Measurements from ENCODE around the gene FRYL.

FRYL gene

DNA sequence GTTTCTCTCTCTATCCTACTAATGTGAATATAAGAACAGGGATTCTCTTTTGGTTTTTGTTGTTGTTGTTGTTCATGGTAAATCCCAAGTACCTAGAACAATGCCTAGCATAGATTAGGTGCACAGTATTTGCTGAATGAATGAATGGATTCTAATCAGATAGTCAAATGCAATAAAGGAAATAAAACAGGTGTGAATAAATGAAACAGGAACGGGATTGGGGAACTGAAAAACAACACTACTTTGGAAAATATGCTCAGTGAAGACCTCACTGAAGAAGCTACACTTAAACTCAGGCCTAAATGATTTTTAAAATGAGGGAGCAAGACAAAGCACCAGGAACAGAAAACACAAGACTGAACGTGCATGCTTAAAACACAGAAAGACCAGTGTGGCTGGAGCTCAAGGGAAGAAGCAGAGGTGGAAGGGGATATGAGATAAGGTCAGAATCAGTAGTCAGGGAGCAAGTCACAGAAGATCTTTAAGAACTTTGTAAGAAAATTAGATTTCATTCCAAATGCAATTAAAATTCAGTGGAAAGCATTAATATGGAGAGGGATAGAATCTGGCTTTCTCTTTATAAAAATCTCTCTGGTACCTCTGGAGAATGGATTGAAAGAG lies 145.3 kb downstream of the FRYL start:
- peak; percentile 54 for FAIRE-seq
- no peak for DNase-seq (ENCODE audit: insufficient read length, low spot score)

- FAIRE-seq (no peak), DNase-seq (ENCODE audit: insufficient read length, low spot score) (no peak)
These were observed 146.4 kb downstream of the FRYL start for GRCh38 chr4:48633657-48634056.

GRCh38 chr4:48629458-48629857 lies 150.6 kb downstream of the FRYL start:
- DNase-seq (ENCODE audit: insufficient read length, low spot score) (no peak), FAIRE-seq (no peak)

DNA sequence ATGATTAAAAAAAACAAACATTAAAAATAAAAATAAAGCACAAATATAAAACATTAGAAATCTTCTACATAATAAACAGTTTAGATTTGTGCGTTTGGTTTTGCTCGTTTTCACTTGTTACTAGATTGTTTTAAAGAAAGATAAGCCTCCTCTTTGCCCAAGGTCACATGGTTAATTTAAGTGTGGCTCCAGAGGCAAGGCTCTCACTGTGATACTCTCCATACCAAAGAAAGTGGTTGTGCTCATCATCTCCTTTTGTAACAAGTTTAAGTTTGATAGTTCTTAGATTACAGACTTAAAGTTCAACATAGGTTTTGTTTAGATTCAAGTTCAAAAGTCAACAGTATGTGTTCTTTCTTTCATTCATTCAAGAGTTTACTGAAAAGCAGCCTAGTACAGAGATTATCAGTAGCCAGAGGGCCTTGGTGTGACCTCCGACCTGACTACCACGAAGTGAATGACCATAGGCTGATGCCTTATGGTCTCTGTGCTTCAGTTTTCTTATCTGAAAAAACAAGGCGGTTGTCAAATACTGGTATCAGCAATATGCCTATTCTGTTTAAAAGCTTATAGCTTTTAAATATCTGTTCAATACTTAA lies 156.8 kb downstream of the FRYL start:
- FAIRE-seq (peak; percentile 35), DNase-seq (ENCODE audit: insufficient read length, low spot score) (no peak)

- FAIRE-seq (no peak), DNase-seq (ENCODE audit: insufficient read length, low spot score) (no peak)
These were observed 159.2 kb downstream of the FRYL start for GRCh38 chr4:48620831-48621230.

DNA sequence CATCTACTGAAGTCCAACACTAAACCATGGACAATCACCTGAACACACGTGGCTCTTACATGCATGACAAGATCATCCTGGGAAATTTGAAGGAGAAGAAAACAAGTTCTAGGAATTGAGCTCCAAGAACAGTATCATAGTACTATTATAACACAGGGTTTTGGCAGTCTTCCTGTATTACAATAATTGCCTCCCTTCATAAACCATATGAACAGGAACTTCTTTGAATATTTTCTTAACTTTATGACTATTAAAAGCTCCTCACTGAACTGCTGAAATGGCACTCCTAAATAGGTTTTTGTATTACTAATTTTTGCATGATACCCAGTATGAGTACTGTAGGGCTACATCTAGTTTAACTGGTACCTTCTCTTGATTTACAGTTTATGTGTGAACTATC lies 160.0 kb downstream of the FRYL start:
- FAIRE-seq, result no peak
- DNase-seq (ENCODE audit: insufficient read length, low spot score), result no peak

- no peak for FAIRE-seq
- no peak for DNase-seq (ENCODE audit: insufficient read length, low spot score)
These were observed 175.6 kb downstream of the FRYL start for GRCh38 chr4:48604527-48604926.

DNA sequence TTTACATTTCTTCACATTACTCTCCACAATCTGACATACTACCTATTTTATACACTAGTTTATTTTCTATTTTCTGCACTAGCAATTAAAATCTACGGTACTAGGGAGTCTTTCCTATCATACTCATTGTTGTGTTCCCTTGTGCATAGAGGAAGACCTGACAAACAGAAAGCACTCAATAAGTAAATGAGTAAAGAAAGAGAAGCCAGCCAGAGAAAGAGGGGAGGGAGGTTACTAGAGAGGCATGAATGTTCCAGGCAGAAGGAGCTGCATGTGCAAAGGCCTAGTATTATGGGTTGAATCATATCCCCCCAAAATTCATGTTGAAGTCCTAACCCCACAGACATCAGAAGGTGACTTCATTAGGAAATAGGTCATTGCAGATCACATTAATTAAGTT lies 176.0 kb downstream of the FRYL start:
- DNase-seq (ENCODE audit: insufficient read length, low spot score) (no peak), FAIRE-seq (no peak)

GRCh38 chr4:48603366-48604003 lies 176.6 kb downstream of the FRYL start:
- no peak for DNase-seq (ENCODE audit: insufficient read length, low spot score)
- no peak for FAIRE-seq

GRCh38 chr4:48602763-48603162 lies 177.3 kb downstream of the FRYL start:
- FAIRE-seq (no peak), DNase-seq (ENCODE audit: insufficient read length, low spot score) (no peak)

GRCh38 chr4:48602222-48602621 lies 177.9 kb downstream of the FRYL start:
- FAIRE-seq (no peak), DNase-seq (ENCODE audit: insufficient read length, low spot score) (no peak)

GRCh38 chr4:48596336-48596735 lies 183.7 kb downstream of the FRYL start:
- FAIRE-seq (peak; percentile 49), DNase-seq (ENCODE audit: insufficient read length, low spot score) (no peak)

DNA sequence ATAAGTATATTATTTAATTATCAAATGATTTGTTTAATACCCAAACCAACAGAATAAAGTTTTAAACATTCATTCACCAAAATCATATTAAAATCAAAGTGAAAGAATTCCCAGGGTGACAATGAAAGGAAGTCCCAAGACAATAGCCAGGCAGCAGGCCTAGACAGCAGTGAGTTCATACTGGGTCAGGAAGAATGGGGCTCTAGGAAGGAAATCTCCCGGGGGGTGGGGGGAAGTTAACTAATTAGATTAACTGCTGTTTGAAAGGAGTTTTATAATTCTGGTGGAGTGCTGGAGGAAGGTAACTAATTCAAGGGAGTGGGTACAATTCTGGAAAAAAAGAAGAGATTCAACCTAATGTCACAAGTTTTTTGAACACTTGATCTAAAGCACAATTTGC lies 185.9 kb downstream of the FRYL start:
- DNase-seq (ENCODE audit: insufficient read length, low spot score) (no peak), FAIRE-seq (no peak)

- no peak for FAIRE-seq
- no peak for DNase-seq (ENCODE audit: insufficient read length, low spot score)
These were observed 188.7 kb downstream of the FRYL start for GRCh38 chr4:48591372-48591771.

DNA sequence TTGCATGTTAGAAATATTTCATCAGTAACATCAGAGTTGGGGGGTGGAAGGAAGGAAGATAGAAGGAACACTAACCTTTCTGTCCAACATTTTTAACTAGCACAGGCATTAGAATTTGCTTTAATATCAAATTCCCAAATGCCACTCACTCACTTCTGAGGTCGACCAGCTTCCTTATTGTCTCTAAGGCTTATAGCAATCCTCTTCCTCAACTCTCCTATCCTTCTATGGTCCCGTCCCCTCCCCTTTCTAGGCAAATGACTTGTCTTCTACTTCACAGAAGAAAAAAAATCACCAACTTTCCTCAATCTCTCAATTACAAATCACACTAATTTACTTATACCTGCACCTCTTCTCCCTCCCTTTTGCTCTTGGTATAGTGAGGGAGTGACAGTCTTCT lies 189.2 kb downstream of the FRYL start:
- DNase-seq (ENCODE audit: insufficient read length, low spot score) (no peak), FAIRE-seq (no peak)

DNA sequence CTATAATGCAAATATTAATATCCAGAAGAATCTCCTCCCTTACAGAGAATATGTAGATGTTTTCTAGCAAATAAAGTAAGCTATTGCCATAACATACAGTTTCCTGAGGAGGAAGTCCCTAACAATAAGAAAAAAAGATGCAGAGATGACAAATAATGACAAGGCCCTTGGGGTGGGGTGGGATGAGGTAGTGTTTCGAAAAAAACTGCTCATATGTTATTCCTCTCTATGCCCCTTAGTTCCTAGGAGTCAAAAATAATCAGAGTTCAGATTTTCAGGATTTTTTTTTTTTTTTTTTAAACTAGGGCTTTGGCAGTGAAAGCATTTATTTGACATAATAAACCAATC lies 191.0 kb downstream of the FRYL start:
- no peak for DNase-seq (ENCODE audit: insufficient read length, low spot score)
- no peak for FAIRE-seq

GRCh38 chr4:48588230-48589097 lies 191.6 kb downstream of the FRYL start:
- DNase-seq (ENCODE audit: insufficient read length, low spot score) (no peak), FAIRE-seq (no peak)

DNA sequence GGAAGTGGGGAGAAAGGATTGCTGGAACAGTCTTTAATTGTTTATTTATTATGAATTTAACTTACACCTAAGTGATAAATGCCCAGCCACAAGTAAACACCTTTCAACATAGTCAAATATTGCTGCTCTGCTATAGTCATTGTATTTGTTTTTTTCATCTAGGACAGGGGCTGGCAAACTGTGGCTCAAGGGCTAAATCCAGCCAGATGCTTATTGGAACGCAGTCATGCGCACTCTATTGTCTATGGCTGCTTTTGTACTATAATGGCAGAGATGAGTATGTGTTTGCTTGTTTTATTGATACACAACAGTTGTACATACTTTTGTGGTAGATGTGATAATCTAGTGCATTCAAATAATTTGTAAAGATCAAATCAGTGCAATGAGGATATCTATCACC lies 194.7 kb downstream of the FRYL start:
- FAIRE-seq (no peak), DNase-seq (ENCODE audit: insufficient read length, low spot score) (no peak)

- DNase-seq (ENCODE audit: insufficient read length, low spot score), result peak; percentile 12
- FAIRE-seq, result peak; percentile 95
These were observed 201.7 kb downstream of the FRYL start for GRCh38 chr4:48578132-48578968.

DNA sequence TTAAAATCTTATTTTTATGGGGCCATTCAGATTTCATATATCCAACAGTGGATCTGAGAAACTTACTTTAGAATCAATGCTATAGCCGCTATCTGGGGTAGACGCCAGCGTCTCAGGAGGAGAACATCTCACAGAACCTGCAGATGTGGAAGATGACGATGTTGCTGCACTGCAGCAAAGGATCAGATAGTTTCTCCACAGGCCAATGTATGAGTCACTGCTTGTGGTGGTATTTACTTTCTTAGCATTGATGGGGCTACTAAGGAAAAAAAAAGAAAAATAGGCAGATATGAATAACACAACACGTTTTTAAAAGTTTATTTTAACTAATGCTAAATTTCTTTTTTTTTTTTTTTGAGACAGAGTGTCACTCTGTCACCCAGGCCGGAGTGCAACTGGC lies 204.1 kb downstream of the FRYL start:
- DNase-seq (ENCODE audit: insufficient read length, low spot score), result no peak
- no peak for FAIRE-seq

DNA sequence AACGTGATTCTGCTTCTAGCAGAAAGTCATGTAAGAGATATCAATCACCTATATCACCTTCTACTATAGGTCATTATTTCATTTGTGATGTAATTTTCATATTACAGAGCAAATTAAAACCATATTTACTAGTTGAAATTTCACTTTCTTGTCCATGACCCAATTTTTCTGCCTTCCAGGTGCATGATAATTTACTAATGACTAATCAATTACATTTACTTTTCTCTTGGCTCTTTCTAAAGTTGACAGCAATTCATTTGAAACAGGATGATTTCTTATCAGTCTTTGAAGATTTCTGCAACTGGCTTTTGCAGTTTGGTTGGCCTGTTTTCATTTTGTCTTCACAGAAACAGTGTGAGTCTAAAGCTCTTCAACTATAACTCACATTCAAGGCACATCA lies 208.6 kb downstream of the FRYL start:
- FAIRE-seq (no peak), DNase-seq (ENCODE audit: insufficient read length, low spot score) (no peak)
